H1 (cell line): ENCODE measurements around the gene DHDDS. TPM values are rescaled to one million over a fixed set of nuclear protein-coding genes. Genes with fewer than 3 reads are reported as not detected.

ENCODE experiments used
- ASH2L ChIP-seq: fragments of 200-600, 300-600 bp; sonication (generic); IDR thresholded peaks from one replicate; pipeline ENCODE4 v1.7.1; 2017; ENCODE audit warnings: low read length
- BRCA1 ChIP-seq: IDR thresholded peaks from 2 replicates; pipeline ENCODE4 v1.6.1; 2012; ENCODE audit warnings: low read depth, low read length, improper control_type of control experiment
- EP300 ChIP-seq, 2 experiments: IDR thresholded peaks; 1 replicate in 1 of 2; 2 replicates in 1 of 2; pipeline ENCODE4 v1.6.1; 2011 to 2012; ENCODE audit warnings: low read depth in 2 of 2, low read length in 2 of 2, mild to moderate bottlenecking in 2 of 2, borderline replicate concordance in 1 of 2, inconsistent platforms in 1 of 2, moderate library complexity in 1 of 2
- EZH2 ChIP-seq: fragments of 200-600 bp; sonication (generic); IDR thresholded peaks from 2 replicates; pipeline ENCODE4 v1.7.1; 2012; ENCODE audit warnings: low read depth, mild to moderate bottlenecking, moderate library complexity, low read length, inconsistent platforms; ENCODE audit not compliant: severe bottlenecking
- PHF8 ChIP-seq: fragments of 200-600 bp; sonication (generic); conservative IDR thresholded peaks from 2 replicates; pipeline ENCODE4 v1.7.1; 2012; ENCODE audit warnings: low read depth, mild to moderate bottlenecking, inconsistent platforms, low read length, moderate library complexity
- POU5F1 ChIP-seq: IDR thresholded peaks from 2 replicates; pipeline ENCODE4 v1.6.1; 2011; ENCODE audit warnings: low read depth, mild to moderate bottlenecking, low read length, moderate library complexity
- SRF ChIP-seq: IDR thresholded peaks from 2 replicates; pipeline ENCODE4 v1.6.1; 2011; ENCODE audit warnings: mild to moderate bottlenecking, low read depth, low read length, moderate library complexity
- TAF1 ChIP-seq: IDR thresholded peaks from 2 replicates; pipeline ENCODE4 v1.6.1; 2011; ENCODE audit warnings: mild to moderate bottlenecking, low read depth, low read length
- TCF12 ChIP-seq: IDR thresholded peaks from 2 replicates; pipeline ENCODE4 v1.6.1; 2011; ENCODE audit warnings: low read depth, mild to moderate bottlenecking, low read length
- polyA plus RNA-seq, 7 experiments: library from polyadenylated mRNA; depleted of rRNA in 3 of 7; stranded (reverse) in 5 of 7; unstranded in 2 of 7; fragments of >200 nt in 5 of 7; fragments of 200-250 nt in 2 of 7; gene quantifications; 1 replicate in 5 of 7; 2 replicates in 1 of 7; 4 replicates in 1 of 7; pipeline versions ENCODE4 v1.2.1 to v1.2.3, GENCODE V29; 2011 to 2013; ENCODE audit warnings: missing spikeins in 2 of 7, mixed read lengths in 2 of 7
- total RNA-seq: library from RNA; stranded (reverse); fragmentation: NEBNext Ultra II Directional; extraction: Animal tissue kit (Norgen Biotek cat#: 25700); gene quantifications from 2 replicates; pipeline ENCODE4 v1.2.1, GENCODE V29; 2021
- TF ChIP-seq, protein P1 (sequence below): IDR thresholded peaks from 2 replicates; pipeline ENCODE4 v1.6.1; 2011; ENCODE audit warnings: low read depth, mild to moderate bottlenecking, low read length; ENCODE audit not compliant: insufficient read depth
- TF ChIP-seq, protein P2 (sequence below): IDR thresholded peaks from 2 replicates; pipeline ENCODE4 v1.6.1; 2011; ENCODE audit warnings: low read length, improper control_type of control experiment
- TF ChIP-seq, protein P3 (sequence below): IDR thresholded peaks from 2 replicates; pipeline ENCODE4 v1.6.1; 2012; ENCODE audit warnings: inconsistent platforms

DHDDS gene
- total and polyA plus RNA-seq, 2 of the 8 experiments (the other 6 are each of a cell fraction or from before 2014, with no cell fraction given): 28.3 to 44.6 TPM

DNA sequence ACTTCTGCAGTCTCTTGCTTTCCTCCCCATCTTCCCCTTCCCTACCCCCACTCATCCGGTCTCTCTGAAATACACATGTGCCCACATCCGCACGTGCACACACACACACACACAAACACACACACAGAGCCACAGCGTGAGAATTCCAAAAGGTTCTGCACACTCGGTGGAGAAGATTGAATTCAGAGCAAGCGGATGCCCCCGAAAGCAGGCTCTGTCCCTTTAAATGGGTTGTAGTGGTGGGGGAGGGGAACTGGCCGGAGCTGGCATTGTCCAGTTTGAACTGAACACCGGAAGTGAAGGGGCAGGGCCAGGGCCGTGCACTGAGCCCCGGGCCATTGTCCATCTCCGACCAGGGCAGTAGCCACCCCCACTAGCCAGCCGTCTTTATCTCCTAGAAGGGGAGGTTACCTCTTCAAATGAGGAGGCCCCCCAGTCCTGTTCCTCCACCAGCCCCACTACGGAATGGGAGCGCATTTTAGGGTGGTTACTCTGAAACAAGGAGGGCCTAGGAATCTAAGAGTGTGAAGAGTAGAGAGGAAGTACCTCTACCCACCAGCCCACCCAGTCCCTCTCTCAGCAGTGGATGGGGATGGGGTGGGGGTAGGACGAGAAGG is 22.8 kb upstream of the DHDDS start (continued):
- no peak for TF ChIP-seq TCF12
- TF ChIP-seq, protein P1, sequence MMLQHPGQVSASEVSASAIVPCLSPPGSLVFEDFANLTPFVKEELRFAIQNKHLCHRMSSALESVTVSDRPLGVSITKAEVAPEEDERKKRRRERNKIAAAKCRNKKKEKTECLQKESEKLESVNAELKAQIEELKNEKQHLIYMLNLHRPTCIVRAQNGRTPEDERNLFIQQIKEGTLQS: no peak
- no peak for TF ChIP-seq BRCA1
- peak in 1 of 2 experiments; percentile 65; a peak in 1 of 3 replicates for TF ChIP-seq EP300 (IDR thresholded peaks at IDR 0.05; ENCODE audit: borderline replicate concordance in 1 of 2, low read depth in 2 of 2, low read length in 2 of 2)
- TF ChIP-seq SRF: no peak
- no peak for TF ChIP-seq POU5F1
- peak; percentile 72; the same call in 1 of the 2 replicates for TF ChIP-seq TAF1
- no peak for TF ChIP-seq EZH2
- TF ChIP-seq ASH2L: no peak
- TF ChIP-seq, protein P2, sequence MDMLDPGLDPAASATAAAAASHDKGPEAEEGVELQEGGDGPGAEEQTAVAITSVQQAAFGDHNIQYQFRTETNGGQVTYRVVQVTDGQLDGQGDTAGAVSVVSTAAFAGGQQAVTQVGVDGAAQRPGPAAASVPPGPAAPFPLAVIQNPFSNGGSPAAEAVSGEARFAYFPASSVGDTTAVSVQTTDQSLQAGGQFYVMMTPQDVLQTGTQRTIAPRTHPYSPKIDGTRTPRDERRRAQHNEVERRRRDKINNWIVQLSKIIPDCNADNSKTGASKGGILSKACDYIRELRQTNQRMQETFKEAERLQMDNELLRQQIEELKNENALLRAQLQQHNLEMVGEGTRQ: no peak
- 0 out of 2 replicates have a peak, but pooled peaks have one; percentile 27 for TF ChIP-seq PHF8
- TF ChIP-seq, protein P3, sequence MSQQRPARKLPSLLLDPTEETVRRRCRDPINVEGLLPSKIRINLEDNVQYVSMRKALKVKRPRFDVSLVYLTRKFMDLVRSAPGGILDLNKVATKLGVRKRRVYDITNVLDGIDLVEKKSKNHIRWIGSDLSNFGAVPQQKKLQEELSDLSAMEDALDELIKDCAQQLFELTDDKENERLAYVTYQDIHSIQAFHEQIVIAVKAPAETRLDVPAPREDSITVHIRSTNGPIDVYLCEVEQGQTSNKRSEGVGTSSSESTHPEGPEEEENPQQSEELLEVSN: no peak
